IMR-90 (cell line): ENCODE data around the gene PRR29. TPM values are rescaled to one million over a fixed set of nuclear protein-coding genes. Genes with fewer than 3 reads are reported as not detected.

ENCODE experiments used
- ATAC-seq: fragments of 200-7000 bp; cut with Tn5 transposase; 2 replicates; pipeline ENCODE4 v1.9.1; 2020; ENCODE audit warnings: low read depth, mild to moderate bottlenecking, moderate library complexity
- BruUV-seq: library from RNA; stranded (reverse); fragments of 400-500 nt; replicated peaks from 2 replicates; lab custom pipeline; 2021; lab: Mats Ljungman, UMichigan
- CTCF ChIA-PET: fragments of 300-600 bp; formaldehyde crosslinking; extraction: SDS; loops from one replicate; lab custom pipeline; 2021; ENCODE audit warnings: antibody characterized with exemption; lab: Yijun Ruan, JAX
- POLR2A ChIA-PET: fragments of 300-600 bp; sonication (Branson Sonifier 250); formaldehyde crosslinking; loops from one replicate; lab custom pipeline; 2022; ENCODE audit warnings: antibody characterized with exemption; ENCODE audit not compliant: unreplicated experiment; lab: Charles Lee
- DNase-seq: peaks from one replicate; pipeline ENCODE4 v3.0.0; 2013
- H2AFZ ChIP-seq: replicated peaks from 2 replicates; pipeline ENCODE3; 2013; ENCODE audit warnings: low read length, mild to moderate bottlenecking; ENCODE audit not compliant: poor library complexity
- H2AK5ac ChIP-seq: 2 replicates; pipeline ENCODE4 v1.6.1; 2013; ENCODE audit warnings: low read depth, low read length, inconsistent platforms
- H2AK9ac ChIP-seq: replicated peaks from 2 replicates; pipeline ENCODE3; 2013; ENCODE audit warnings: mild to moderate bottlenecking, low read depth, low read length, moderate library complexity; ENCODE audit not compliant: poor library complexity
- H2BK120ac ChIP-seq: 2 replicates; pipeline ENCODE4 v1.6.1; 2013; ENCODE audit warnings: low read depth, low read length, inconsistent platforms
- H2BK15ac ChIP-seq: 3 replicates; pipeline ENCODE4 v1.6.1; 2013; ENCODE audit warnings: low read depth, low read length, inconsistent platforms
- H2BK20ac ChIP-seq: 2 replicates; pipeline ENCODE4 v1.6.1; 2013; ENCODE audit warnings: low read depth, mild to moderate bottlenecking, inconsistent platforms, low read length, moderate library complexity
- H2BK5ac ChIP-seq: 2 replicates; pipeline ENCODE4 v1.6.1; 2013; ENCODE audit warnings: mild to moderate bottlenecking, low read depth, low read length, inconsistent platforms; ENCODE audit not compliant: poor library complexity, severe bottlenecking
- H3K14ac ChIP-seq: replicated peaks from 2 replicates; pipeline ENCODE4 v1.6.1; 2013; ENCODE audit warnings: low read depth, low read length, inconsistent platforms
- H3K18ac ChIP-seq: 2 replicates; pipeline ENCODE4 v1.6.1; 2013; ENCODE audit warnings: low read depth, low read length, control low read depth
- H3K23ac ChIP-seq: 2 replicates; pipeline ENCODE4 v1.6.1; 2013; ENCODE audit warnings: low read depth, low read length, inconsistent platforms
- H3K27ac ChIP-seq: 2 replicates; pipeline ENCODE4 v1.5.1; 2013; ENCODE audit warnings: mild to moderate bottlenecking, control low read depth, low read length; ENCODE audit not compliant: insufficient read depth
- H3K27me3 ChIP-seq: 2 replicates; pipeline ENCODE4 v1.6.1; 2013; ENCODE audit warnings: low read length; ENCODE audit not compliant: control insufficient read depth, insufficient read depth
- H3K36me3 ChIP-seq: 2 replicates; pipeline ENCODE4 v1.6.1; 2013; ENCODE audit warnings: low read length, mixed read lengths; ENCODE audit not compliant: control insufficient read depth, insufficient read depth
- H3K4ac ChIP-seq: 2 replicates; pipeline ENCODE4 v1.6.1; 2013; ENCODE audit warnings: low read depth, low read length, inconsistent platforms
- H3K4me1 ChIP-seq: 2 replicates; pipeline ENCODE4 v1.6.1; 2013; ENCODE audit warnings: low read length, mixed read lengths; ENCODE audit not compliant: control insufficient read depth, insufficient read depth
- H3K4me2 ChIP-seq: 2 replicates; pipeline ENCODE4 v1.6.1; 2013; ENCODE audit warnings: low read depth, mild to moderate bottlenecking, control low read depth, low read length, moderate library complexity
- H3K4me3 ChIP-seq: 2 replicates; pipeline ENCODE4 v1.5.1; 2013; ENCODE audit warnings: low read depth, mild to moderate bottlenecking, control low read depth, low read length, moderate library complexity; ENCODE audit not compliant: insufficient read depth
- H3K56ac ChIP-seq: 2 replicates; pipeline ENCODE4 v1.6.1; 2013; ENCODE audit warnings: low read length, inconsistent platforms; ENCODE audit not compliant: insufficient read depth; ENCODE audit errors: extremely low read depth
- H3K79me1 ChIP-seq, 2 experiments: 2 replicates each; pipeline ENCODE4 v1.6.1; 2013; ENCODE audit warnings: low read length in 2 of 2, inconsistent platforms in 1 of 2, low read depth in 1 of 2
- H3K9ac ChIP-seq: 2 replicates; pipeline ENCODE4 v1.6.1; 2013; ENCODE audit warnings: low read depth, low read length, control low read depth
- H3K9me1 ChIP-seq: 2 replicates; pipeline ENCODE4 v1.6.1; 2013; ENCODE audit warnings: low read length, inconsistent platforms; ENCODE audit not compliant: insufficient read depth
- H3K9me3 ChIP-seq: 2 replicates; pipeline ENCODE4 v1.6.1; 2013; ENCODE audit warnings: low read length; ENCODE audit not compliant: control insufficient read depth, insufficient read depth
- H4K20me1 ChIP-seq: 2 replicates; pipeline ENCODE4 v1.6.1; 2013; ENCODE audit warnings: low read length, inconsistent platforms; ENCODE audit not compliant: insufficient read depth
- H4K5ac ChIP-seq: 2 replicates; pipeline ENCODE4 v1.6.1; 2013; ENCODE audit warnings: mild to moderate bottlenecking, low read depth, low read length, control low read depth
- H4K8ac ChIP-seq, 2 experiments: 2 replicates each; pipeline ENCODE4 v1.6.1; 2013; ENCODE audit warnings: low read depth in 2 of 2, low read length in 2 of 2, control low read depth in 1 of 2, inconsistent platforms in 1 of 2
- H4K91ac ChIP-seq: 2 replicates; pipeline ENCODE4 v1.6.1; 2013; ENCODE audit warnings: low read depth, low read length, inconsistent platforms; ENCODE audit not compliant: insufficient read depth
- BHLHE40 ChIP-seq: fragments of 150-350 bp; IDR thresholded peaks from 2 replicates; pipeline ENCODE4 v1.6.1; 2016; ENCODE audit warnings: mild to moderate bottlenecking, low read depth, low read length
- CEBPB ChIP-seq: IDR thresholded peaks from 2 replicates; pipeline ENCODE4 v1.6.1; 2012; ENCODE audit warnings: low read depth, low read length, improper control_type of control experiment
- CHD1 ChIP-seq: IDR thresholded peaks from 2 replicates; pipeline ENCODE4 v1.6.1; 2012; ENCODE audit warnings: low read depth, low read length, improper control_type of control experiment
- FOS ChIP-seq: fragments of 150-350 bp; IDR thresholded peaks from 2 replicates; pipeline ENCODE4 v1.6.1; 2016; ENCODE audit warnings: low read depth, low read length
- MXI1 ChIP-seq: IDR thresholded peaks from 2 replicates; pipeline ENCODE4 v1.6.1; 2012; ENCODE audit warnings: low read depth, mild to moderate bottlenecking, low read length, moderate library complexity, borderline replicate concordance
- NFE2L2 ChIP-seq: fragments of 150-350 bp; IDR thresholded peaks from 2 replicates; pipeline ENCODE4 v1.6.1; 2016; ENCODE audit warnings: low read depth, mild to moderate bottlenecking, low read length
- RAD21 ChIP-seq: IDR thresholded peaks from 2 replicates; pipeline ENCODE4 v1.6.1; 2012; ENCODE audit warnings: low read length, improper control_type of control experiment
- RFX5 ChIP-seq: IDR thresholded peaks from 2 replicates; pipeline ENCODE4 v1.8.0; 2012; ENCODE audit warnings: low read depth, mild to moderate bottlenecking, low read length, moderate library complexity
- SMC3 ChIP-seq: fragments of 150-350 bp; IDR thresholded peaks from 2 replicates; pipeline ENCODE4 v1.6.1; 2016; ENCODE audit warnings: low read depth, mild to moderate bottlenecking, antibody characterized with exemption, low read length, moderate library complexity
- USF2 ChIP-seq: fragments of 150-350 bp; IDR thresholded peaks from 2 replicates; pipeline ENCODE4 v1.6.1; 2017; ENCODE audit warnings: mild to moderate bottlenecking, antibody characterized with exemption, low read length, low read depth
- WGBS, 2 experiments: methylation state at CpG; one replicate each; pipeline versions ENCODE4 v1.1.5 to v1.1.7; 2013; ENCODE audit warnings: missing lambda C conversion rate in 2 of 2; ENCODE audit not compliant: insufficient read length in 1 of 2; ENCODE audit errors: extremely low coverage in 2 of 2; 5-methylcytosine and 5-hydroxymethylcytosine counted together
- dilution Hi-C: fragments of 300-500 bp; cut with HindIII; formaldehyde crosslinking; loops from one replicate; pipeline ENCODE4 v1.14.3; 2018; ENCODE audit warnings: low sequenced_read_pairs; ENCODE audit not compliant: unreplicated experiment
- in situ Hi-C: fragments of 300-500 bp; cut with MboI; formaldehyde crosslinking; loops from 3 replicates; pipeline ENCODE4 v1.14.3; 2019; ENCODE audit warnings: low sequenced_read_pairs, inconsistent platforms, mixed read lengths
- intact Hi-C: fragments of 100-400 bp; cut with micrococcal nuclease; formaldehyde crosslinking; loops from 2 replicates; pipeline ENCODE4 v1.10.0; 2022
- polyA plus RNA-seq, 3 experiments: library from polyadenylated mRNA; depleted of rRNA; stranded (reverse); fragments of >200 nt; gene quantifications; 2 replicates each; pipeline ENCODE4 v1.2.3, GENCODE V29; 2012; ENCODE audit warnings: low replicate concordance in 1 of 3
- total RNA-seq: library from RNA; depleted of rRNA; stranded (reverse); fragments of >200 nt; gene quantifications from 2 replicates; pipeline ENCODE4 v1.2.3, GENCODE V29; 2012
- TF ChIP-seq, protein P1 (sequence below): fragments of 150-350 bp; IDR thresholded peaks from 2 replicates; pipeline ENCODE4 v1.6.1; 2016; ENCODE audit warnings: low read depth, mild to moderate bottlenecking, low read length, moderate library complexity, borderline replicate concordance

Gene PRR29
- total and polyA plus RNA-seq, 2 of the 4 experiments (the other 2 are of a cell fraction), result under 0.01 to 0.17 TPM

DNA sequence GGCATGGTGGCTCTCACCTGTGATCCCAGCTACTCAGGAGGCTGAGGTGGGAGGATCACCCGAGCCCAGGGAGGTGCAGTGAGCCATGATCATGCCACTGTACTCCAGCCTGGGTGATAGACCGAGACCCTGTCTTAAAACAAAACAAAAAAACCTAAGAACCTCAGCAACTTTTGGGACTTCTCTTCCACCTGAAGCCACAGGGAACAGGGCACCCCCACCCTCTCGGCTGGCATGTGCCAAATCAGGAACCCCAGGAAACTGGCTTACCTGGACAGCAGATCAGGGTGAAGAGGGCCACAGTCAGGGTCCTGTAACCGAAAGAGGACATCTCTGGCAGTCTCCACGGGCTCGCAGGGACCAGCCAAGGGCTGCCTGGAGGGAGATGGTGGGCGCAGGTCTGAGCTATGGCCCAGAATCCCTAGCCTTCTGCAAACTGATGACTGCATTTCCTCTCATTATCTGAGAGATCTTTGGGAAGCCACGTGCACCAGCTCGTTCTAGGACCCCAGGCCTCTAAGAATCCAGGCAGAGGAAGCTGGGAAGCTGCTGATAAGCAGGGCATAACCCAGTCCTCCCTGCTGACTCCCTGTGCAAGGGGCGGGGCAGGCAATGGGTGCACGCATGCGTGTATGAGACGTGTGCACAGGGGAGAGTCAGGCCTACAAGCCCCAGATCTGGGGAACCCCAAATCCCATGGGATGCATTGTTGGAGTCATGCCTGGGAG, 8.4 kb downstream of the PRR29 start:
- no TSS peak for BruUV-seq
- no peak overlapping the region for H2BK20ac ChIP-seq
- H3K18ac ChIP-seq, result no peak overlapping the region
- H2BK15ac ChIP-seq, result no peak overlapping the region
- ATAC-seq, result no peak
- H2BK120ac ChIP-seq, result no peak overlapping the region
- in situ Hi-C loops, result no loop called here
- POLR2A ChIA-PET, result no interaction called here
- no peak overlapping the region for H3K14ac ChIP-seq
- no peaks in the 10 kb centered on the region; the same call in 1 of the 2 replicates for H3K4me1 ChIP-seq
- no peak overlapping the region for H3K4me3 ChIP-seq
- no peak overlapping the region for H3K9ac ChIP-seq
- H3K36me3 ChIP-seq, result no peaks in the 10 kb centered on the region
- no peak overlapping the region for H2AFZ ChIP-seq
- intact Hi-C loops, result no loop called here
- no peak overlapping the region for H3K4ac ChIP-seq
- no peak overlapping the region for H2BK5ac ChIP-seq
- 65% methylated on average over 4 of the region's 13 CpGs; no CpG with 5 or more reads in 1 of the 2 experiments for WGBS, 2 experiments
- no peak overlapping the region for H3K4me2 ChIP-seq
- peaks cover 16% of the 10 kb centered on the region for H3K27me3 ChIP-seq
- H3K9me1 ChIP-seq, result peaks cover 4% of the 10 kb centered on the region; the same call in 1 of the 2 replicates
- DNase-seq, result no peak
- no peaks in the 10 kb centered on the region for H3K9me3 ChIP-seq
- no peak overlapping the region for H2AK5ac ChIP-seq
- H3K56ac ChIP-seq, result no peak overlapping the region
- H3K23ac ChIP-seq, result no peak overlapping the region
- H3K27ac ChIP-seq, result no peak overlapping the region
- no peaks in the 10 kb centered on the region for H4K20me1 ChIP-seq
- H4K91ac ChIP-seq, result no peak overlapping the region
- CTCF ChIA-PET, result interaction anchor here (0.6 to 1.4 kb wide), 3 partner anchors 11 to 104 kb away, joined by 3 to 6 read pairs (median 3); no protein-coding TSS in a partner anchor
- TF ChIP-seq SMC3 (no peak), CEBPB (no peak), BHLHE40 (no peak), MXI1 (no peak), NFE2L2 (no peak), RAD21 (no peak), RFX5 (no peak), FOS (no peak), CHD1 (no peak), USF2 (no peak)
- TF ChIP-seq, protein P1, sequence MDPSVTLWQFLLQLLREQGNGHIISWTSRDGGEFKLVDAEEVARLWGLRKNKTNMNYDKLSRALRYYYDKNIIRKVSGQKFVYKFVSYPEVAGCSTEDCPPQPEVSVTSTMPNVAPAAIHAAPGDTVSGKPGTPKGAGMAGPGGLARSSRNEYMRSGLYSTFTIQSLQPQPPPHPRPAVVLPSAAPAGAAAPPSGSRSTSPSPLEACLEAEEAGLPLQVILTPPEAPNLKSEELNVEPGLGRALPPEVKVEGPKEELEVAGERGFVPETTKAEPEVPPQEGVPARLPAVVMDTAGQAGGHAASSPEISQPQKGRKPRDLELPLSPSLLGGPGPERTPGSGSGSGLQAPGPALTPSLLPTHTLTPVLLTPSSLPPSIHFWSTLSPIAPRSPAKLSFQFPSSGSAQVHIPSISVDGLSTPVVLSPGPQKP, result no peak
- H2AK9ac ChIP-seq, result no peak overlapping the region
- H4K8ac ChIP-seq, result no peak overlapping the region
- no peaks in the 10 kb centered on the region for H3K79me1 ChIP-seq
- no peak overlapping the region for H4K5ac ChIP-seq
- dilution Hi-C loops, result no loop called here
